Hepatocyte (in vitro differentiated cells): ENCODE results near the gene SH3GL3.

Experiments
- EZH2 ChIP-seq: fragments of 200-600 bp; sonication (generic); IDR thresholded peaks from 2 replicates; pipeline ENCODE4 v1.6.1; 2016; ENCODE audit warnings: antibody characterized with exemption, mild to moderate bottlenecking, borderline replicate concordance
- EZH2phosphoT487 ChIP-seq: fragments of 200-600 bp; sonication (generic); IDR thresholded peaks from one replicate; pipeline ENCODE4 v1.6.1; 2018; ENCODE audit warnings: antibody characterized with exemption, mild to moderate bottlenecking, low read depth, moderate library complexity; ENCODE audit not compliant: unreplicated experiment, severe bottlenecking
- TF ChIP-seq, protein P1 (sequence below): fragments of 200-600 bp; sonication (generic); IDR thresholded peaks from 2 replicates; pipeline ENCODE4 v1.5.1; 2016; ENCODE audit warnings: antibody characterized with exemption, mild to moderate bottlenecking; ENCODE audit not compliant: poor library complexity

DNA sequence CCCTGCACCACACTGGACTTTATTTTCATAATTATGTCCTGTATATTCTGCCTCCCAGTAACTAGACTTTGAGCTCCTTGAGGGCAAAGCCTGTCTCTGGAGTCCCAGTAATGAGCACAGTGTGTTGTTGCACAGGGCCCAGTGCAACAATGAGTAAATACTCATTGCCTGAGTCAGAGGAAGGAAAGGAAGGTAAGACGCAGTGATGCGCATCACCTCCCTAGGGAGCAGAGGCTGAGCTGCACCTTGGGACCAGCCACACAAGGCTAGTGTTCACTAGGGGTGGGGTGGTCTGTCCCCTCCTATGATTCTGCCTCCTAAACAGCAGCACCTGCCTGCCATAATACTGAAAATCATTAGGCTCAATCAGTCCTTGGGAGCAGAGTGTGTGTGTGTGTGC is 120.2 kb downstream of the SH3GL3 start:
- TF ChIP-seq, protein P1, sequence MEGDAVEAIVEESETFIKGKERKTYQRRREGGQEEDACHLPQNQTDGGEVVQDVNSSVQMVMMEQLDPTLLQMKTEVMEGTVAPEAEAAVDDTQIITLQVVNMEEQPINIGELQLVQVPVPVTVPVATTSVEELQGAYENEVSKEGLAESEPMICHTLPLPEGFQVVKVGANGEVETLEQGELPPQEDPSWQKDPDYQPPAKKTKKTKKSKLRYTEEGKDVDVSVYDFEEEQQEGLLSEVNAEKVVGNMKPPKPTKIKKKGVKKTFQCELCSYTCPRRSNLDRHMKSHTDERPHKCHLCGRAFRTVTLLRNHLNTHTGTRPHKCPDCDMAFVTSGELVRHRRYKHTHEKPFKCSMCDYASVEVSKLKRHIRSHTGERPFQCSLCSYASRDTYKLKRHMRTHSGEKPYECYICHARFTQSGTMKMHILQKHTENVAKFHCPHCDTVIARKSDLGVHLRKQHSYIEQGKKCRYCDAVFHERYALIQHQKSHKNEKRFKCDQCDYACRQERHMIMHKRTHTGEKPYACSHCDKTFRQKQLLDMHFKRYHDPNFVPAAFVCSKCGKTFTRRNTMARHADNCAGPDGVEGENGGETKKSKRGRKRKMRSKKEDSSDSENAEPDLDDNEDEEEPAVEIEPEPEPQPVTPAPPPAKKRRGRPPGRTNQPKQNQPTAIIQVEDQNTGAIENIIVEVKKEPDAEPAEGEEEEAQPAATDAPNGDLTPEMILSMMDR = no peak
- TF ChIP-seq EZH2 (no peak), EZH2phosphoT487 (no peak)
